Sigmoid colon (tissue), 4 donors: ENCODE results near the gene SMIM22.

Experiments used
- CTCF ChIP-seq, 4 experiments: fragments of 450-650 bp in 3 of 4; fragments of 200-600 bp in 1 of 4; IDR thresholded peaks; one replicate each; pipeline ENCODE4 v1.5.1; 2016 to 2019; ENCODE audit warnings: antibody characterized with exemption in 4 of 4, mild to moderate bottlenecking in 3 of 4, moderate library complexity in 2 of 4
- EP300 ChIP-seq, 4 donors: sonication (generic); formaldehyde crosslinking; IDR thresholded peaks; one replicate each; pipeline ENCODE4 v1.6.1; 2017; ENCODE audit warnings: antibody characterized with exemption in 4 of 4
- POLR2A ChIP-seq, 2 donors: fragments of 450-650 bp; IDR thresholded peaks; one replicate each; pipeline ENCODE4 v1.6.1; 2016; ENCODE audit warnings: antibody characterized with exemption in 2 of 2, mild to moderate bottlenecking in 2 of 2, moderate library complexity in 2 of 2
- POLR2AphosphoS5 ChIP-seq, 4 donors: sonication (generic); formaldehyde crosslinking; IDR thresholded peaks; one replicate each; pipeline ENCODE4 v1.6.1; 2017; ENCODE audit warnings: antibody characterized with exemption in 4 of 4

- TF ChIP-seq CTCF (IDR thresholded peaks at IDR 0.05) (no peak), POLR2A (IDR thresholded peaks at IDR 0.05) (no peak), POLR2AphosphoS5 (IDR thresholded peaks at IDR 0.05) (no peak), EP300 (IDR thresholded peaks at IDR 0.05) (no peak)
Measured at GRCh38 chr16:4820652-4821051, 25.5 kb downstream of the SMIM22 start.
